ENCODE data around the gene FAM3A. TPM values are rescaled to one million over a fixed set of nuclear protein-coding genes. Genes with fewer than 3 reads are reported as not detected.

The FAM3A gene
- total RNA-seq, 1 experiment from 2014 or later: 15.6 TPM

DNA sequence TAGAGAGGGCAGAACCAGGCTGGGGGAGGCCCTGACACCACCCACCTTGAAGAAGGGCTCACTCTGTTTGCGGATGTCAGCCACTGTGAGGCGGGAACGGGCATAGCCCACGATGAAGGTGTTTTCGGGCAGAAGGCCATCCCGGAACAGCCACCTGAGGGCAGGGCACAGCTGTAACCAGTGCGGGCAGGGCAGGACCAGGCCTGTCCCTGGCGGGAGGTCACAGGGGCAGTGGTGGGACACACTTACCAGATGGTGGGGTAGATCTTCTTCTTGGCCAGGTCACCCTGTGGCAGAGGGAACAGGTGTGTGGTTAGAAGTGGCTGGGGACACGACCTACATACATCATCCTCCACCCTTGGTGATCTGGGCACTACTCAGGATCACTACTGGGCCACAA lies 19.9 kb upstream of the FAM3A start:
- no peak overlapping the region for H3K4me3 ChIP-seq (replicated peaks in 1 of 2; ENCODE audit: low read depth in 1 of 2, low read length in 2 of 2)
- H3K36me3 ChIP-seq (ENCODE audit: control insufficient read depth in 1 of 2, insufficient read depth in 2 of 2, low read length in 2 of 2): peaks cover 2 to 18% of the 10 kb centered on the region in 2 experiments; a peak in 3 of 4 replicates
- ChIA-PET CTCF (interaction anchor here (1.1 kb wide), 1 partner anchor 163 kb away, joined by 3 read pairs; no protein-coding TSS in a partner anchor), RAD21 (ENCODE audit: low non-redundant PET in 1 of 2, low total read pairs in 2 of 2, uncharacterized antibody in 2 of 2, unreplicated experiment in 2 of 2) (no interaction called here), POLR2A (no interaction called here)
- no peak overlapping the region for H3K27ac ChIP-seq (ENCODE audit: low read depth, low read length)
- no peaks in the 10 kb centered on the region for H3K9me3 ChIP-seq (ENCODE audit: control insufficient read depth in 1 of 2, insufficient read depth in 1 of 2, low read depth in 1 of 2, low read length in 2 of 2)
- TF ChIP-seq, protein P1, sequence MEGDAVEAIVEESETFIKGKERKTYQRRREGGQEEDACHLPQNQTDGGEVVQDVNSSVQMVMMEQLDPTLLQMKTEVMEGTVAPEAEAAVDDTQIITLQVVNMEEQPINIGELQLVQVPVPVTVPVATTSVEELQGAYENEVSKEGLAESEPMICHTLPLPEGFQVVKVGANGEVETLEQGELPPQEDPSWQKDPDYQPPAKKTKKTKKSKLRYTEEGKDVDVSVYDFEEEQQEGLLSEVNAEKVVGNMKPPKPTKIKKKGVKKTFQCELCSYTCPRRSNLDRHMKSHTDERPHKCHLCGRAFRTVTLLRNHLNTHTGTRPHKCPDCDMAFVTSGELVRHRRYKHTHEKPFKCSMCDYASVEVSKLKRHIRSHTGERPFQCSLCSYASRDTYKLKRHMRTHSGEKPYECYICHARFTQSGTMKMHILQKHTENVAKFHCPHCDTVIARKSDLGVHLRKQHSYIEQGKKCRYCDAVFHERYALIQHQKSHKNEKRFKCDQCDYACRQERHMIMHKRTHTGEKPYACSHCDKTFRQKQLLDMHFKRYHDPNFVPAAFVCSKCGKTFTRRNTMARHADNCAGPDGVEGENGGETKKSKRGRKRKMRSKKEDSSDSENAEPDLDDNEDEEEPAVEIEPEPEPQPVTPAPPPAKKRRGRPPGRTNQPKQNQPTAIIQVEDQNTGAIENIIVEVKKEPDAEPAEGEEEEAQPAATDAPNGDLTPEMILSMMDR (IDR thresholded peaks at IDR 0.05 in 2 of 3, conservative IDR thresholded peaks at IDR 0.05 in 1 of 3; ENCODE audit: borderline replicate concordance in 1 of 3, insufficient read depth in 1 of 3, low read depth in 2 of 3, low read length in 2 of 3): no peak
- TF ChIP-seq ZFX (IDR thresholded peaks at IDR 0.05) (no peak), POLR2AphosphoS5 (IDR thresholded peaks at IDR 0.05; ENCODE audit: low read depth, low read length) (no peak), RAD21 (IDR thresholded peaks at IDR 0.05; ENCODE audit: low read depth) (no peak), FOSL1 (IDR thresholded peaks at IDR 0.05; ENCODE audit: low read depth) (no peak), EZH2phosphoT487 (IDR thresholded peaks at IDR 0.05; ENCODE audit: borderline replicate concordance) (no peak), YY1 (IDR thresholded peaks at IDR 0.05; ENCODE audit: extremely low read depth, insufficient replicate concordance, low read depth, low read length) (no peak), TCF7L2 (IDR thresholded peaks at IDR 0.05; ENCODE audit: borderline replicate concordance, extremely low read depth, insufficient read depth, insufficient read length) (no peak)
- TF ChIP-seq, protein P2, sequence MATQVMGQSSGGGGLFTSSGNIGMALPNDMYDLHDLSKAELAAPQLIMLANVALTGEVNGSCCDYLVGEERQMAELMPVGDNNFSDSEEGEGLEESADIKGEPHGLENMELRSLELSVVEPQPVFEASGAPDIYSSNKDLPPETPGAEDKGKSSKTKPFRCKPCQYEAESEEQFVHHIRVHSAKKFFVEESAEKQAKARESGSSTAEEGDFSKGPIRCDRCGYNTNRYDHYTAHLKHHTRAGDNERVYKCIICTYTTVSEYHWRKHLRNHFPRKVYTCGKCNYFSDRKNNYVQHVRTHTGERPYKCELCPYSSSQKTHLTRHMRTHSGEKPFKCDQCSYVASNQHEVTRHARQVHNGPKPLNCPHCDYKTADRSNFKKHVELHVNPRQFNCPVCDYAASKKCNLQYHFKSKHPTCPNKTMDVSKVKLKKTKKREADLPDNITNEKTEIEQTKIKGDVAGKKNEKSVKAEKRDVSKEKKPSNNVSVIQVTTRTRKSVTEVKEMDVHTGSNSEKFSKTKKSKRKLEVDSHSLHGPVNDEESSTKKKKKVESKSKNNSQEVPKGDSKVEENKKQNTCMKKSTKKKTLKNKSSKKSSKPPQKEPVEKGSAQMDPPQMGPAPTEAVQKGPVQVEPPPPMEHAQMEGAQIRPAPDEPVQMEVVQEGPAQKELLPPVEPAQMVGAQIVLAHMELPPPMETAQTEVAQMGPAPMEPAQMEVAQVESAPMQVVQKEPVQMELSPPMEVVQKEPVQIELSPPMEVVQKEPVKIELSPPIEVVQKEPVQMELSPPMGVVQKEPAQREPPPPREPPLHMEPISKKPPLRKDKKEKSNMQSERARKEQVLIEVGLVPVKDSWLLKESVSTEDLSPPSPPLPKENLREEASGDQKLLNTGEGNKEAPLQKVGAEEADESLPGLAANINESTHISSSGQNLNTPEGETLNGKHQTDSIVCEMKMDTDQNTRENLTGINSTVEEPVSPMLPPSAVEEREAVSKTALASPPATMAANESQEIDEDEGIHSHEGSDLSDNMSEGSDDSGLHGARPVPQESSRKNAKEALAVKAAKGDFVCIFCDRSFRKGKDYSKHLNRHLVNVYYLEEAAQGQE (IDR thresholded peaks at IDR 0.05; ENCODE audit: low read depth): no peak
- H3K9ac ChIP-seq (ENCODE audit: low read length): no peak overlapping the region
- peaks cover 0 to 1% of the 10 kb centered on the region in 2 experiments; a peak in 2 of 4 replicates for H3K4me1 ChIP-seq (ENCODE audit: control insufficient read depth in 1 of 2, insufficient read depth in 2 of 2, low read length in 2 of 2)
- H2AFZ ChIP-seq (ENCODE audit: low read depth, low read length, poor library complexity, severe bottlenecking): no peak overlapping the region
- H3K4me2 ChIP-seq (ENCODE audit: low read length): no peak overlapping the region
- no peaks in the 10 kb centered on the region for H4K20me1 ChIP-seq (ENCODE audit: insufficient read depth)
- H3K27me3 ChIP-seq (ENCODE audit: insufficient read depth, low read length): no peaks in the 10 kb centered on the region
- ATAC-seq: no peak
- intact Hi-C loops (cut with micrococcal nuclease): loop anchor here (1.0 kb wide), 1 partner anchor 163 kb away; no protein-coding TSS in a partner anchor
- DNase-seq (ENCODE audit: low read depth, low spot score): no peak
- no TSS peak for BruUV-seq (replicated peaks)
- no peaks in the 10 kb centered on the region for H3K9me2 ChIP-seq (ENCODE audit: insufficient read depth)
- 0 out of 2 replicates have a peak, but pooled peaks cover 3% of the 10 kb centered on the region for H3K79me2 ChIP-seq (ENCODE audit: insufficient read depth, low read length)
